Memory B cell (primary cell): ENCODE results near the gene PDAP1.
A peak's percentile ranks its signal among the peaks of the same experiment; 100 is the strongest.
"Not testable (repeated sequence)": the region's sequence is repeated elsewhere in the genome, so short reads cannot be mapped to it uniquely, and the experiment has no call there.

Source experiments
- ATAC-seq: fragments of 150-1000 bp; cut with Tn5 transposase; 2 replicates; pipeline ENCODE4 v1.10.0; 2021; ENCODE audit warnings: low read depth, mild to moderate bottlenecking, moderate library complexity
- DNase-seq, 2 donors: peaks; one replicate each; pipeline ENCODE4 v3.0.0; 2022; ENCODE audit warnings: low spot score in 2 of 2
- H3K27ac Mint-ChIP-seq: one replicate; pipeline ENCODE4 v1.8.0; 2022; ENCODE audit warnings: mild to moderate bottlenecking, moderate library complexity, mixed read lengths
- H3K27me3 Mint-ChIP-seq: one replicate; pipeline ENCODE4 v1.8.0; 2022; ENCODE audit warnings: mixed read lengths
- H3K36me3 Mint-ChIP-seq: one replicate; pipeline ENCODE4 v1.8.0; 2022; ENCODE audit warnings: mild to moderate bottlenecking, mixed read lengths
- H3K4me1 Mint-ChIP-seq: one replicate; pipeline ENCODE4 v1.8.0; 2022; ENCODE audit warnings: mixed read lengths
- H3K4me3 Mint-ChIP-seq: one replicate; pipeline ENCODE4 v1.8.0; 2022; ENCODE audit warnings: mild to moderate bottlenecking, moderate library complexity, mixed read lengths
- H3K9me3 Mint-ChIP-seq: one replicate; pipeline ENCODE4 v1.8.0; 2022; ENCODE audit warnings: mixed read lengths

The PDAP1 gene

DNA sequence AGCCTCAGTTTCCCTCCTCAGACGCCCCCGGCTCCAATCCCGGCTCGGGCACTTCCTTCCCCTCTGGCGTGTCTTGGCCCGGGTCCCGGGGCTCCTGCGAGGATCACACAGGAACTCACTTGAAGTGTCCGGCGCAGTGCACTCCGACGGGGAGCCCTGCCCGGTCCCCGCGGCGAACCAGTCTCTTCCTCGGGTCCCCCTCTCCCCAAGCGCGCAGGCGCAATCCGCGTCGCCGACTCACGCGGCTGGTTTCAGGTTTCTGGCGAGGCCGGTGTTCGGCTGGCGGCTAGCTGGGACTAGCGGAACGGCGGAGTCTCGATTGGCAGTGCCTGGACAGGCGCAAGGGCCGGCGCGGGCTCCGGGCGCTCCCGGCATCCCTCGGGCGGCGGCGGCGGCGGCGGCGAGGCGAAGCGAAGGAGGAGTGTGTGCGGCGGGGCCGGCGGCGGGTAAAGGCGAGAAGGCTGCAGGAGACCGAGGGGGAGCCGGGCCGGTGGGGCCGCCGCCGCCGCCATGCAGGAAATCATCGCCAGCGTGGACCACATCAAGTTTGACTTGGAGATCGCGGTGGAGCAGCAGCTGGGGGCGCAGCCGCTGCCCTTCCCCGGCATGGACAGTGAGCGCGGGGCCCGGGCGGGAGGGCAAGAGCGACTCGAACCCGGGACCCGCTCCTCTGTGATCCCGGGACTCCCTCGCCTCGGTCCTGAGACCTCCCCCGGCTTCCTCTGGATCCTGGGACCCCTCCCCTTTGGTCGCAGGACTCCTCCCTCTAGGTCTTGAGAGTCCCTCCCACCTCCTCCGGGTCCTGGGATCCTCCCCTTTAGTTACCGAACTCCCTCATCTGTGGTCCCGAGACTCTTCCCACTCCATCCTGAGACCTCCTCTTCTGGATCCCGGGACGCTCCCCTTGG, 30.4 kb upstream of the PDAP1 start, which contains the start of the genes CPSF4 and PTCD1:
CPSF4 (plus strand) TSS at position 371 of the 908 bp plus-strand sequence; CDS start at position 511, 140 bp downstream.
PTCD1 (minus strand) TSS at position 226 of the 908 bp plus-strand sequence. CDS start 3,556 bp downstream, outside the sequence.
- no peaks in the 10 kb centered on the region for H3K9me3 Mint-ChIP-seq
- DNase-seq (peak; percentile 84), ATAC-seq (peak; percentile 96)
- peaks cover 23% of the 10 kb centered on the region for H3K4me1 Mint-ChIP-seq
- peak within 1 kb of the TSS; percentile 96 for H3K4me3 Mint-ChIP-seq
- H3K27me3 Mint-ChIP-seq: no peaks in the 10 kb centered on the region
- peak within 1 kb of the TSS; percentile 80 for H3K27ac Mint-ChIP-seq
- H3K36me3 Mint-ChIP-seq: peaks cover 7% of the 10 kb centered on the region

DNA sequence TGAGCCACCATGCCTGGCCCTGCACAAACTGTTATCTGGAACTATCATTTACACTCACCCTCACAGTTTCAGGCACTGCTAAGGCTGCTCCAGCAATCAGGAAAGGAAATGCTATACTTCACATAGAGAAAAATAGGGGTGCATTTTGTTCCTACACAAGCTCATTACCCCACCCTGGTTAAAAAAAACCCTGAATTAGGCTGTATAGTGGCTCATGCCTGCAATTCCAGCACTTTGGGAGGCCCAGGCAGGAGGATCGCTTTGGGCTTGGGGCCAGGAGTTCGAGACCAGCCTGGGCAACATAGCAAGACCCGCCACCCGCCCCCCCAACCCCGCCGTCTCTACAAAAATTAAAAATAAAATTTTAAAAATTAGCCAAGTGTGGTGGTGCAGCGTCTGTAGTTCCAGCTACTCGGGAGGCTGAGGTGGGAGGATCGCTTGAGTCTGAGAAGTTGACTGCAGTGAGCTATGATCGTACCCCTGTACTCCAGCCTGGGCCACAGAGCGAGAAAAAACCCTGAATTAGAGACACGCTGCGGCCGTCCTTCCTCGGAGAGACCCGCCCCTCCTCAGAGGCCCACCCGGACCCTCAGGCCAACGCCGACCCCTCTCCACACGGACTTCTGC, 29.7 kb upstream of the PDAP1 start:
- Mint-ChIP-seq H3K36me3 (peaks cover 7% of the 10 kb centered on the region), H3K4me3 (peak overlapping the region; percentile 96), H3K4me1 (peaks cover 21% of the 10 kb centered on the region), H3K9me3 (no peaks in the 10 kb centered on the region), H3K27me3 (no peaks in the 10 kb centered on the region), H3K27ac (peak overlapping the region; percentile 80)
- ATAC-seq (peak; percentile 15), DNase-seq (no peak)

DNA sequence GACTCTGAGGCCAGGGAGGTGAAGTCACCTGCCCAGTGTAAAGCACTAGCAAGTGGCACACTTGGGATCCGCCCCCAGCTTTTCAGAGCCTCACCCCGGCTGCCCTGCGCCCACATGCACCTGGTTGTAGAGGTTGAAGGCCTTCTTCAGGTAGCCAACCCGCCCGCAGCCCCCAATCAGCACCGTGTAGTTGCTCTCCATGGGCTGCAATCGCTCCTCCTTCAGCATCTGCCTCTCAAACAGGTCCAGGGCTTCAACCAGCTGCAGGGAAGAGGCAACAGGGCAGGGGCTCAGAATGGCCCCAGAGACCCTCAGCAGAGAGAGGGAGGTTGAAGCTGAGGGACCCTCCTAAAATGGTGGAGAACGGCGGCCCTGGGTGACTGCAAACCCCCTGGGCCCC, 24.8 kb upstream of the PDAP1 start:
- Mint-ChIP-seq H3K4me3 (no peak overlapping the region), H3K4me1 (peaks cover 2% of the 10 kb centered on the region), H3K27me3 (no peaks in the 10 kb centered on the region), H3K27ac (no peak overlapping the region), H3K9me3 (no peaks in the 10 kb centered on the region), H3K36me3 (peaks cover 11% of the 10 kb centered on the region)
- DNase-seq (no peak), ATAC-seq (no peak)

DNA sequence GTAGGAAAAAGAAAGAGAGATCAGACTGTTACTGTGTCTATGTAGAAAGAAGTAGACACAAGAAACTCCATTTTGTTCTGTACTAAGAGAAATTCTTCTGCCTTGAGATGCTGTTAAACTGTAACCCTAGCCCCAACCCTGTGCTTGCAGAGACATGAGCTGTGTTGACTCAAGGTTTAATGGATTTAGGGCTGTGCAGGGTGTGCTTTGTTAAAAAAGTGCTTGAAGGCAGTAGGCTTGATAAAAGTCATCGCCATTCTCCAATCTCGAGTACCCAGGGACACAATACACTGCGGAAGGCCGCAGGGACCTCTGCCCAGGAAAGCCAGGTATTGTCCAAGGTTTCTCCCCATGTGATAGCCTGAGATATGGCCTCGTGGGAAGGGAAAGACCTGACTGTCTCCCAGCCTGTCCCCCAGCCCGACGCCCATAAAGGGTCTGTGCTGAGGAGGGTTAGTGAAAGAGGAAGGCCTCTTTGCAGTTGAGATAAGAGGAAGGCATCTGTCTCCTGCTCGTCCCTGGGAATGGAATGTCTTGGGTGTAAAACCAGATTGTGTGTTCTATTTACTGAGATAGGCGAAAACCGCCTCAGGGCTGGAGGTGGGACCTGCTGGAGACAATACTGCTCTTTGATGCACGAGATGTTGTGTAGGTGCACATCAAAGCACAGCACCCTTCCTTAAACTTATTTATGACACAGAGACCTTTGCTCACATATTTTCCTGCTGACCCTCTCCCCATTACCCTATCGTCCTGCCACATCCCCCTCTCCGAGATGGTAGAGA, 23.6 kb upstream of the PDAP1 start:
- ATAC-seq, H3K27me3 Mint-ChIP-seq, H3K4me1 Mint-ChIP-seq, H3K27ac Mint-ChIP-seq, DNase-seq, H3K4me3 Mint-ChIP-seq, H3K9me3 Mint-ChIP-seq: not testable (repeated sequence)
- peaks cover 11% of the 10 kb centered on the region for H3K36me3 Mint-ChIP-seq

DNA sequence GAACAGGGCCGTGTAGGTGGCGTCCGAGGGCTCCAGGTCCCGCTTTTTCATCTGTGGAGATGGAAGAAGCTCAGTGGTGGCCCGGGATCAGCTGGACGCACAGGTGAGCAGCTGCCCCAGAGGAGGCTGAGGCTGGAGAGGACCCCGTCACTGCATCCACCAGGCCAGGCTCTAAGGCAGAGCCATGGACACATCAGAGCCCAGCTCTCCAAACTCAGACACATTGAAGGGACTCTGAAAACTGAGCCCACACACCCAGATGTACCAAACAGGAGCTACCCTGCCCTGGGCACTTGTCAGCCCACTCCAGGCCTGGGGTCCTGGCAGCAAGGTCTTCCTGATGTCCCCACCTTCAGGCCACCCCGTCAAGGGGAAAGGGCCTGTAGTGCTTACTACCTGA, 21.4 kb upstream of the PDAP1 start:
- H3K27ac Mint-ChIP-seq: no peak overlapping the region
- peaks cover 15% of the 10 kb centered on the region for H3K36me3 Mint-ChIP-seq
- no peaks in the 10 kb centered on the region for H3K27me3 Mint-ChIP-seq
- H3K4me1 Mint-ChIP-seq: no peaks in the 10 kb centered on the region
- no peak for DNase-seq
- no peaks in the 10 kb centered on the region for H3K9me3 Mint-ChIP-seq
- ATAC-seq: no peak
- no peak overlapping the region for H3K4me3 Mint-ChIP-seq

DNA sequence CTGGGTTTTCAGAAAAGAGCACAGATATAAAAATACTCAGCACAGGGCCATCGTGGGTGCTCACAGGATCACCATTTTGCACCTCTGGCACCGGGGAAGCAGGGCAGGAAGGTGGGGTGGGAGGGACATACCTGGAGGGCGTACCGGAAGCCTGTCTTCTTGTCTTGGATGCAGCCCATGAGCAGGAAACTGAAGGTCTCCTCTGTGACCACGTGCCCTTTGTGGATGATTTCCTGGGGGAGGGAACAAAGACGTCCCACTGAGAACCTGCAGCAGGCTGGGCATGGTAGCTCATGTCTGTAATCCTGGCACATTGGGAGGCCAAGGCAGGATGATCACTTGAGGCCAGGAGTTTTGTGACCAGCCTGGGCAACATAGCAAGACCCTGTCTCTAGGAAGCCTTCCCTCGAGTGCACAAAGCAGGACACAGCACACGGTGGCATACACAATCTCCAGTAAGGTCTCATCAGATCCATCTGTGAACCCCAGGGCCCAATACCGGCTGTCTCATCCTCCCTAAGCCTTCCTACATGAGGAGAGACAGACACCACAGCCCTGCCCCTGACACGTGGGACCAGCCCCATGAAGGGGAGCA, 20.7 kb upstream of the PDAP1 start:
- Mint-ChIP-seq H3K27me3 (no peaks in the 10 kb centered on the region), H3K9me3 (no peaks in the 10 kb centered on the region), H3K36me3 (peaks cover 15% of the 10 kb centered on the region), H3K4me3 (no peak overlapping the region), H3K27ac (no peak overlapping the region), H3K4me1 (no peaks in the 10 kb centered on the region)
- no peak for ATAC-seq
- no peak for DNase-seq

DNA sequence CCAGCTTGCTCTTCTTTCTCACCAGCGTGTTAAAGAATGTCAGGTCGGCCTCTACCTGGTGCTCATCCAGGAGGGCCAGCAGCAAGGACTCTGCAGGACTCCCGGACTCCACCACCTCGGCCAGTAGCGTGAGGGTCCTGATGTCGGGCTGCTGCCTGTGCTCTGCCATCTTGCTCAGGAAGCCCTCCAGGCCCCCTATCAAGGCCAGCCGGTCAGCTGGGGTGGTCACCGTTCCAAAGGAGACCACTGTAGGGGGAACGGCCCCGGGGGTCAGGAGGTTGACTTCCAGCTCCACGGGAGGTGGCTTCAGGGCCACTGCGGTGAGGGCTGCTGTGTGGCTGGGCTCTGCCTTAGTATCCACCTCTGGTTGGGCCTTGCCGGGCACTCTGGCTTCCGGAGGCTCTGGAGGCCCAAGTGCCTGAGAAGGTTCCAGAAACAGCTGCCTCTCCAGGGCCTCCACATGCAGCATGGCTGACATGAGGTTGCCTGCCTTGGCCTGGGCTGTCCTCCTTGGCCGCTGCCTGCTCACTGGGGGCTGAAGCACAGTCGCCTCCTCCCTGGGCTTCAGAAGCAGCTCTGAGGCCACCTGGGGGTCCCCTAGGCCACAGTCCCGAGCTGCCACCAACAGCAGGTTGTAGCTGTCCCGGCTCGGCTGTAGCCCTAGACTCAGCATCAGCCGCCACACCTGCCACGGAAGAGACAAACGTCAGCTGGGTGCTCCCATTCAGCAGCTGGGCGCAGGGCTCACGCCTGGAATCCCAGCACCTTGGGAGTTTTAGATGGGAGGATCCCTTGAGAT, 16.7 kb upstream of the PDAP1 start:
- peaks cover 10% of the 10 kb centered on the region for H3K36me3 Mint-ChIP-seq
- no peaks in the 10 kb centered on the region for H3K4me1 Mint-ChIP-seq
- no peaks in the 10 kb centered on the region for H3K27me3 Mint-ChIP-seq
- H3K9me3 Mint-ChIP-seq: no peaks in the 10 kb centered on the region
- H3K4me3 Mint-ChIP-seq: no peak overlapping the region
- no peak overlapping the region for H3K27ac Mint-ChIP-seq
- ATAC-seq (no peak), DNase-seq (no peak)

DNA sequence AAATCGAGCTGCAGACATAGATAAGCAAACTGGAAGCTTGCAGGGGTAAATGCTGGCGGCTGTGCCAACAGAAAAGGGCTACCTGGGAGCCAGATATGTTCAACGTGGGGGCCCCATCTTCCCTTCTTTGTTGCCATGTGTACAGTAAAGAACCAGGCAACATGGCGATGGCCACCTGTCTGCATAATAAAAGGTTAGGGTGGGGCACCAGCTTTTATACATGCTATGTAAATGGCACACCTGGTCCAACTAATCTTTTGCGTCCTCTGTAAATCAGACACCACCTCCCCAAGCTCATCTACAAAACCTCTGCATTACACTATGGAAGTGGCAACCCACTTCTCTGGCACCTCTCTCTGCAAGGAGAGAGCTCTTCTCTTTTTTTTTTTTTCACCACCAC, 14.2 kb upstream of the PDAP1 start:
- H3K27me3 Mint-ChIP-seq: no peaks in the 10 kb centered on the region
- peaks cover 11% of the 10 kb centered on the region for H3K36me3 Mint-ChIP-seq
- no peak overlapping the region for H3K27ac Mint-ChIP-seq
- H3K4me1 Mint-ChIP-seq: no peaks in the 10 kb centered on the region
- H3K9me3 Mint-ChIP-seq: no peaks in the 10 kb centered on the region
- no peak for DNase-seq
- H3K4me3 Mint-ChIP-seq: no peak overlapping the region
- ATAC-seq: no peak

DNA sequence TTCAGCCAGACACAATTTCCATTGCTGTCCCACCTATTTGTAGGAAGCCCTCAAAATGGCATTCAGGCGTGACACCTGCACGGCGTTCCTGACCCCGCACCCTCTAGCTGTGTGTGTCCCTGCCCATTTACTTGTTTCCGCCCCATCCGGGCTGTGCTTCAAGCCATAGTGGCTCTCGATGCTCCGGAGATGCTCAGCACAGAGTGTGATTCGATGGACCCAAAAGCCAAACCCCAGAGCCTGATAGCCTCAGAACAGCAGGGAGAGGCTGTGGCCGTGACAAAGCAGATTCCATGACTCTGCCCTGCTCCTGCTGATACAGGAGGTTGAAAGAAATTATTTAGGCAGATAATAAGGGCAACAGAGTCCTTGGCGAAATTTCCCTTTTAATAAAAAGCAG, 13.8 kb upstream of the PDAP1 start:
- peak overlapping the region; percentile 50 for H3K27ac Mint-ChIP-seq
- H3K4me1 Mint-ChIP-seq: no peaks in the 10 kb centered on the region
- no peaks in the 10 kb centered on the region for H3K27me3 Mint-ChIP-seq
- DNase-seq (no peak), ATAC-seq (no peak)
- peaks cover 14% of the 10 kb centered on the region for H3K36me3 Mint-ChIP-seq
- H3K4me3 Mint-ChIP-seq: no peak overlapping the region
- no peaks in the 10 kb centered on the region for H3K9me3 Mint-ChIP-seq

DNA sequence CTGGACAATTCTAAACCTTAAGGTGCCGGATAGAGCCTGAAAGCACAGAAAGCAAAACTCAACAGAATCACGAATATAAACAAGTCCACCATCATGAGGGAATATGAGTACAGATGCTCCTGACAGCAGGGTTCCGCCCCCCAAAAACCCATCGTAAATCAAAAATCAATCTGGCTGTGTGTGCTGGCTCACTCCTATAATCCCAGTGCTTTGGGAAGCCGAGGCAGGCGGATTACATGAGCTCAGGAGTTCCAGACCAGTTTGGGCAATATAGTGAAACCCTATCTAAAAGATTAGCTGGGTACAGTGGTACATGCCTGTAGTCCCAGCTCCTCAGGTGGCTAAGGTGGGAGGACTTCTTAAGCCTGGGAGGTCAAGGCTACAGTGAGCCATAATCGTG, 12.6 kb upstream of the PDAP1 start:
- H3K4me1 Mint-ChIP-seq: no peaks in the 10 kb centered on the region
- DNase-seq (no peak), ATAC-seq (no peak)
- H3K4me3 Mint-ChIP-seq: no peak overlapping the region
- no peak overlapping the region for H3K27ac Mint-ChIP-seq
- no peaks in the 10 kb centered on the region for H3K27me3 Mint-ChIP-seq
- no peaks in the 10 kb centered on the region for H3K9me3 Mint-ChIP-seq
- H3K36me3 Mint-ChIP-seq: peaks cover 15% of the 10 kb centered on the region

DNA sequence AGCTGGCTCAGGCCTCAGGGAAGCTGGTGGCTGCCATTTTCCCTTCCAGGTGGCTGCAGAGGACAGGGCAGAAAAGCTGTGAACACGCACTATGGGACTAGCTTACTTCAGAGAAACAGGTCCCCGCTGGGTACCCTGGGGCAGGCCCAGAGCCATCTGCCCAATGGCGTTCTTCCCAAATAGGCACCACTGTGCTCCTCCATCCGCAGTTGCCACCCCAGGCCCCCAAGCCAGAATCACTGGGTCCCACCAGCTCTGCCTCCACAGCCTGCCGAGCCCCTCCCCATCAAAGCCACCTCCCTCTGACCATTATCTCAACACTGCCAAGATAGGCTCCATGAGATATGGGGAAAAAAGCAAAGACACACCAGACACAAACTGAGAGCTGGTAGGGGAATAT, 11.8 kb upstream of the PDAP1 start:
- peaks cover 14% of the 10 kb centered on the region for H3K36me3 Mint-ChIP-seq
- H3K27me3 Mint-ChIP-seq: no peaks in the 10 kb centered on the region
- ATAC-seq: no peak
- no peaks in the 10 kb centered on the region for H3K9me3 Mint-ChIP-seq
- H3K4me3 Mint-ChIP-seq: no peak overlapping the region
- no peak for DNase-seq
- no peak overlapping the region for H3K27ac Mint-ChIP-seq
- no peaks in the 10 kb centered on the region for H3K4me1 Mint-ChIP-seq

DNA sequence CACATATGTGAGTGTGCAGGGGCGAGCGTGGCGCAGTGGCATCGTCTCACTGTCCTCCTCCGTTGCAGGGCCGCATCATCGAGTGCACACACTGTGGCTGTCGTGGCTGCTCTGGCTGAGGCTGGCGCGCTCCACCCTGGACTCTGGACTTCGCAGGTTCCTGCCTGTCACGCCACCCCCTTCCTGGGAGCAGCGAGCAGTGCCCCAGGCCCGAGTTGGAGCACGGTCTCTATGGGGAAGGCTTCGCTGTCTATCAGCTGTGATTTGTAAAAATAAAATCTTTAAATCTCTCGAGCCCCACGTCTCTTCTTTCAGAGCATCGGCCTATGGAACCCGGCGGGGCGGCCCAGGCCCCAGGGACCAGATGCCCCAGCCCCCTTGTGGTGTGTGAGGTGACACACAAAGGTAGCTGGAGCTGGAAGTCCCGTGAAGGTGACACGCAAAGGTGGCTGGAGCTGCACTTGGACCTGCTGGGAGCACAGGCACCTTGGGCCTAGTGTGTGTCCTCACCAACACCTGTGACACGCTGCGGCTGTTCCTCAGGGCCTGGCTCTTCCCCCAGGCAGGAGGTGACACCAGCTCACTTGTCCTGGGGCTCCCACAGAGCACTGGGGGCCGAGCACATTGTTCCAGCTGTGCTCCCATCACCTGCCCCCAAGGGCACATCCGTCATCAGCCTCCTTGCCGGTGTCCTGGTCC, 11.1 kb upstream of the PDAP1 start:
- Mint-ChIP-seq H3K4me1 (peaks cover 3% of the 10 kb centered on the region), H3K36me3 (peaks cover 20% of the 10 kb centered on the region), H3K4me3 (no peak overlapping the region), H3K27ac (no peak overlapping the region), H3K27me3 (no peaks in the 10 kb centered on the region), H3K9me3 (no peaks in the 10 kb centered on the region)
- DNase-seq (no peak), ATAC-seq (no peak)

DNA sequence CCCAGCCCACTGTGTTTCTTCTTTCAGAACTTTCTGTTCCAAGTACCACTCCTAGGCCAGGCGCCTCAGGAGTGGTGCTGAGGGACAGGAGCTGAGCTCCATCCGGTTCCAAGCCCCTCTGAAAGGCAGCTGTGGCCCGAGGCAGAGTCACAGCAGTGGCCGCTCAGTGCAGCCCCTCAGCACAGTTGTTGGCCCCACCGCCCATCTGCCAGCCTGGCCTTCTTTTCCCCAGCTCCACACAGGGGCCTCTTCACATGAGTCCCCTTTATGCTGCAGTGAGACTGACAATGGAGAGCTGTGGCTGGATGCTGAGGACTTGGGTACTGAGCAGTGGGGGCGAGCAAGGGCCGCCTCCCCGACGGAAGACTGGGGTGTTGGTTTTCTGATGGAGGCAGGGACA, 9.9 kb upstream of the PDAP1 start:
- Mint-ChIP-seq H3K36me3 (peaks cover 20% of the 10 kb centered on the region), H3K9me3 (no peaks in the 10 kb centered on the region), H3K4me1 (peaks cover 3% of the 10 kb centered on the region), H3K4me3 (no peak overlapping the region), H3K27ac (no peak overlapping the region), H3K27me3 (no peaks in the 10 kb centered on the region)
- DNase-seq (no peak), ATAC-seq (no peak)
